IPS-11a (cell line): ENCODE results near the gene SCNN1G.
"Not testable (repeated sequence)": the region's sequence is repeated elsewhere in the genome, so short reads cannot be mapped to it uniquely, and the experiment has no call there.

Experiments used
- H3K4me3 ChIP-seq: one replicate; pipeline ENCODE4 v1.5.1; 2013; ENCODE audit warnings: low read depth, low read length, control low read depth

SCNN1G gene

GRCh38 chr16:23182679-23183542 is at the start of gene SCNN1G:
SCNN1G (plus strand) TSS chr16:23182745; CDS start chr16:23186272, 3,527 bp downstream.
- H3K4me3 ChIP-seq: peak within 1 kb of the TSS; percentile 67

- no peak overlapping the region for H3K4me3 ChIP-seq
Observed at GRCh38 chr16:23132775-23133463, 49.6 kb upstream of the SCNN1G start.

- no peak overlapping the region for H3K4me3 ChIP-seq
Observed at GRCh38 chr16:23134274-23134673, 48.3 kb upstream of the SCNN1G start.

GRCh38 chr16:23137256-23137655 is 45.3 kb upstream of the SCNN1G start:
- no peak overlapping the region for H3K4me3 ChIP-seq

GRCh38 chr16:23137818-23138217 is 44.7 kb upstream of the SCNN1G start:
- no peak overlapping the region for H3K4me3 ChIP-seq

GRCh38 chr16:23140107-23140506 is 42.4 kb upstream of the SCNN1G start:
- H3K4me3 ChIP-seq: no peak overlapping the region

- H3K4me3 ChIP-seq: no peak overlapping the region
Observed at GRCh38 chr16:23141033-23141432, 41.5 kb upstream of the SCNN1G start.

GRCh38 chr16:23141500-23141899 is 41.0 kb upstream of the SCNN1G start:
- H3K4me3 ChIP-seq: no peak overlapping the region

- H3K4me3 ChIP-seq: no peak overlapping the region
Observed at GRCh38 chr16:23141959-23142740, 40.4 kb upstream of the SCNN1G start.

- no peak overlapping the region for H3K4me3 ChIP-seq
Observed at GRCh38 chr16:23143391-23143790, 39.2 kb upstream of the SCNN1G start.

- not testable (repeated sequence) for H3K4me3 ChIP-seq
Observed at GRCh38 chr16:23144393-23144792, 38.2 kb upstream of the SCNN1G start.

GRCh38 chr16:23145186-23145585 is 37.4 kb upstream of the SCNN1G start:
- no peak overlapping the region for H3K4me3 ChIP-seq

- H3K4me3 ChIP-seq: no peak overlapping the region
Observed at GRCh38 chr16:23145608-23146007, 36.9 kb upstream of the SCNN1G start.

GRCh38 chr16:23146877-23147601 is 35.5 kb upstream of the SCNN1G start:
- H3K4me3 ChIP-seq: no peak overlapping the region

GRCh38 chr16:23147666-23148065 is 34.9 kb upstream of the SCNN1G start:
- peak overlapping the region; percentile 72 for H3K4me3 ChIP-seq

- H3K4me3 ChIP-seq: peak overlapping the region; percentile 72
Observed at GRCh38 chr16:23148166-23148512, 34.4 kb upstream of the SCNN1G start.

- H3K4me3 ChIP-seq: peak overlapping the region; percentile 72
Observed at GRCh38 chr16:23148513-23149266, 33.9 kb upstream of the SCNN1G start.

GRCh38 chr16:23149267-23149992 is 33.1 kb upstream of the SCNN1G start, which contains the start of gene USP31:
USP31 (minus strand) TSS chr16:23149452; CDS start chr16:23149270, 182 bp downstream.
- H3K4me3 ChIP-seq: peak within 1 kb of the TSS; percentile 75

GRCh38 chr16:23149993-23150364 is 32.6 kb upstream of the SCNN1G start:
- peak overlapping the region; percentile 75 for H3K4me3 ChIP-seq
